Measurements from ENCODE around the gene EYA2.

The EYA2 gene

GRCh38 chr20:46981184-46981583, 86.5 kb downstream of the EYA2 start:
- TF ChIP-seq CTCF (IDR thresholded peaks at IDR 0.05; ENCODE audit: low read depth, low read length) = no peak
- DNase-seq (ENCODE audit: low read depth, low spot score) = no peak
- in situ Hi-C loops (cut with HindIII; ENCODE audit: low sequenced_read_pairs) = no loop called here
- H3K4me3 ChIP-seq (ENCODE audit: low read depth, low read length) = no peak overlapping the region

GRCh38 chr20:46983466-46983865, 88.8 kb downstream of the EYA2 start:
- no peak for DNase-seq (ENCODE audit: low read depth, low spot score)
- no peak for TF ChIP-seq CTCF (IDR thresholded peaks at IDR 0.05; ENCODE audit: low read depth, low read length)
- H3K4me3 ChIP-seq (ENCODE audit: low read depth, low read length) = no peak overlapping the region
- in situ Hi-C loops (cut with HindIII; ENCODE audit: low sequenced_read_pairs) = no loop called here

- no peak for DNase-seq (ENCODE audit: low read depth, low spot score)
- in situ Hi-C loops (cut with HindIII; ENCODE audit: low sequenced_read_pairs) = no loop called here
- no peak for TF ChIP-seq CTCF (IDR thresholded peaks at IDR 0.05; ENCODE audit: low read depth, low read length)
- no peak overlapping the region for H3K4me3 ChIP-seq (ENCODE audit: low read depth, low read length)
These were observed 89.8 kb downstream of the EYA2 start for GRCh38 chr20:46984405-46984804.

- no peak overlapping the region for H3K4me3 ChIP-seq (ENCODE audit: low read depth, low read length)
- DNase-seq (ENCODE audit: low read depth, low spot score) = no peak
- no peak for TF ChIP-seq CTCF (IDR thresholded peaks at IDR 0.05; ENCODE audit: low read depth, low read length)
- in situ Hi-C loops (cut with HindIII; ENCODE audit: low sequenced_read_pairs) = no loop called here
These were observed 90.6 kb downstream of the EYA2 start for GRCh38 chr20:46985250-46985649.

GRCh38 chr20:46985671-46986070, 91.0 kb downstream of the EYA2 start:
- in situ Hi-C loops (cut with HindIII; ENCODE audit: low sequenced_read_pairs) = no loop called here
- H3K4me3 ChIP-seq (ENCODE audit: low read depth, low read length) = no peak overlapping the region
- TF ChIP-seq CTCF (IDR thresholded peaks at IDR 0.05; ENCODE audit: low read depth, low read length) = no peak
- no peak for DNase-seq (ENCODE audit: low read depth, low spot score)

- in situ Hi-C loops (cut with HindIII; ENCODE audit: low sequenced_read_pairs) = no loop called here
- TF ChIP-seq CTCF (IDR thresholded peaks at IDR 0.05; ENCODE audit: low read depth, low read length) = no peak
- H3K4me3 ChIP-seq (ENCODE audit: low read depth, low read length) = no peak overlapping the region
- no peak for DNase-seq (ENCODE audit: low read depth, low spot score)
These were observed 92.4 kb downstream of the EYA2 start for GRCh38 chr20:46987001-46987400.

GRCh38 chr20:46990017-46990595, 95.5 kb downstream of the EYA2 start:
- no peak overlapping the region for H3K4me3 ChIP-seq (ENCODE audit: low read depth, low read length)
- no peak for TF ChIP-seq CTCF (IDR thresholded peaks at IDR 0.05; ENCODE audit: low read depth, low read length)
- in situ Hi-C loops (cut with HindIII; ENCODE audit: low sequenced_read_pairs) = no loop called here
- no peak for DNase-seq (ENCODE audit: low read depth, low spot score)
